Cardiac fibroblast (primary cell): Measurements from ENCODE around the gene SLU7.
A peak's percentile ranks its signal among the peaks of the same experiment; 100 is the strongest.

Experiments
- DNase-seq, 2 donors: peaks; one replicate each; pipeline versions ENCODE4 v3.0.0 to v3.0.0-alpha.2; 2010; ENCODE audit warnings: low read depth in 2 of 2
- H3K4me3 ChIP-seq, 2 donors: replicated peaks in 1 of 2; 1 replicate in 1 of 2; 2 replicates in 1 of 2; pipeline ENCODE4 v1.5.1; 2011; ENCODE audit warnings: low read depth in 2 of 2, low read length in 2 of 2, mild to moderate bottlenecking in 2 of 2, moderate library complexity in 1 of 2
- TF ChIP-seq, protein P1 (sequence below): IDR thresholded peaks from one replicate; pipeline ENCODE4 v1.5.1; 2011; ENCODE audit warnings: low read depth, mild to moderate bottlenecking, low read length, inconsistent platforms

The SLU7 gene

DNA sequence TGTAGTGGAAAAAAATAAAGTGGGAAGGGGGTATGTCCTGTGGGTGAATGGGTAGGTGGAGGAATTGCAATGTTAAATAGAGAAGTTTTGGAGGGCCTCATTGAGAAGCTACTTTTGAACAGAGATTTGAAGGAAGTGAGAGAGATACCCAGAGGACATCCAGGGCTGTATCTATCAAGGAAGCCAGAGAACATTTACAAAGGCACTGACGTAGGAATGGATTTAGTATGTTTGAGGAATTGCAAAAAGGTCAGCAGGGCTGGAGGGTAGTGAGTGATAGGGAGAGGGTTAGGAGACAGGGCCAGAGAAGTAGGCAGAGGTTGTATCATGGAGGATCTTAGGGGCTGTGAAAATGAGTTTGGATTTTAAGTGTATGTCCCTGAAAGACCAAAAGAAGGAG, 16.7 kb upstream of the SLU7 start:
- TF ChIP-seq, protein P1, sequence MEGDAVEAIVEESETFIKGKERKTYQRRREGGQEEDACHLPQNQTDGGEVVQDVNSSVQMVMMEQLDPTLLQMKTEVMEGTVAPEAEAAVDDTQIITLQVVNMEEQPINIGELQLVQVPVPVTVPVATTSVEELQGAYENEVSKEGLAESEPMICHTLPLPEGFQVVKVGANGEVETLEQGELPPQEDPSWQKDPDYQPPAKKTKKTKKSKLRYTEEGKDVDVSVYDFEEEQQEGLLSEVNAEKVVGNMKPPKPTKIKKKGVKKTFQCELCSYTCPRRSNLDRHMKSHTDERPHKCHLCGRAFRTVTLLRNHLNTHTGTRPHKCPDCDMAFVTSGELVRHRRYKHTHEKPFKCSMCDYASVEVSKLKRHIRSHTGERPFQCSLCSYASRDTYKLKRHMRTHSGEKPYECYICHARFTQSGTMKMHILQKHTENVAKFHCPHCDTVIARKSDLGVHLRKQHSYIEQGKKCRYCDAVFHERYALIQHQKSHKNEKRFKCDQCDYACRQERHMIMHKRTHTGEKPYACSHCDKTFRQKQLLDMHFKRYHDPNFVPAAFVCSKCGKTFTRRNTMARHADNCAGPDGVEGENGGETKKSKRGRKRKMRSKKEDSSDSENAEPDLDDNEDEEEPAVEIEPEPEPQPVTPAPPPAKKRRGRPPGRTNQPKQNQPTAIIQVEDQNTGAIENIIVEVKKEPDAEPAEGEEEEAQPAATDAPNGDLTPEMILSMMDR: no peak

DNA sequence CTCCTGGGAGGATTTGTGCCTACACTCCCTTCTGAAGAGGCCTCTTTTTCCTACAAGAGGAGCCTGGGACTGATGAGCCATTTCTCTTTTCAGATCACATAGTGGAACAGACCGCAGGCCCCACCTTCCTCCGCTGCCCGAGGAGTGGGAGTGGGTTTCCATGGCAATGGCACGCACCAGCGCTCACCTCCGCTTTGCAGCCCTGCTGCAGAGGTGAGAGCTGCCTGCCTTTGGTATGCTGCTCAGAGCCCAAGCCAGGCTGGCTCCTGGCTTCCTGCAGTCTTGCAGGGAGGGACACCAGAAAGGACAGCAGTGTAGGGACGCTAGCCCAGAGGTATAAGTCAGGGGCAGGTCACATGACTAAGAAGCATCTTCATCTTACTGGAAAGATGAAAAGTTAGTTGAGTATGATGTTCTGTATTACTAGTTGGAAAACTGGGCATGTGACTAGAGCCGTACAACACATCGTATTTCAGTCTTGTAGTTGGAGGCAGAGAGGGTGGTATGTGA, 15.2 kb upstream of the SLU7 start:
- DNase-seq: no peak
- TF ChIP-seq, protein P1: no peak

More for the DNA sequence above, 16.7 kb upstream of the SLU7 start:
- no peak overlapping the region for H3K4me3 ChIP-seq
- no peak for DNase-seq

DNA sequence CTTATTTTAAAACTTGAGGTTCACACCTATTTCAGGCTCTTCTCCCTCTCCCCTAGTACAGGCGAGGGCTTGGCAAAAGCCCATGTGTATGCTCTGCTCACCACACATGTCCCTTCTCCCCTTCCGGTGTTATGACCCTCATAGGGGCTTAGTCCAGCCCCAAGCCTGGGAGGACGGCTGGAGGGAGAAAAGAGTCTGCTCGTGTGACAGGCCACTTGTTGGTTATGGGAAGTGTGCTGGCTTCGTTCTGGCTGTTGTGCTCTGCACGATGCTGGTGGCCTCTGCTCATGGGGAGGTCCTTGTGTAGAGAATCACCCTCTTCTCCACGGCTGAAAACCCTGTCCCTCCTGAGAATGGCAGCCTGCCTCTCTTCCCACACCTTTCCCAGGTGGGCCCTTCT, 13.9 kb upstream of the SLU7 start:
- no peak overlapping the region for H3K4me3 ChIP-seq
- DNase-seq: no peak
- TF ChIP-seq, protein P1: no peak

More for the DNA sequence above, 15.2 kb upstream of the SLU7 start:
- no peak overlapping the region for H3K4me3 ChIP-seq

DNA sequence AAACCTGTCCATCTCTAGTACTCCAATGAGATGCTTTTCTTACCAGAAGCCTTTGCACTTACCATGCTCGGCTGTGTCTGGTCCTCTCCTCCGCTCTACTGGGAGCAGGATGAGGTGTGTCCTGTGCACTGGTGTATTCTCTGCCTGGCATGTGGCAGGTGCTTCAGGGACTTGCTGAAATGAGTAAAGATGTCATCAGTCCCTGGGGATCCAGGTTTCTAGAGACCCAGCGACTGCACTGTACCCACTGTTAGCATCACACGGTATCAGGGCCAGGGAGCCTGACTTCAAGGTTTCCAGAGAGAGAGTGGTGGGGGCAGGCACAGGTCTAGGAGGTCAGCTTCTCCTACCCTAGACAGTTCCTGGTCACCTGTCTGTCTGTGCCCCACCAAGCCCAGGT, 13.3 kb upstream of the SLU7 start:
- H3K4me3 ChIP-seq: no peak overlapping the region
- no peak for DNase-seq
- TF ChIP-seq, protein P1: no peak

DNA sequence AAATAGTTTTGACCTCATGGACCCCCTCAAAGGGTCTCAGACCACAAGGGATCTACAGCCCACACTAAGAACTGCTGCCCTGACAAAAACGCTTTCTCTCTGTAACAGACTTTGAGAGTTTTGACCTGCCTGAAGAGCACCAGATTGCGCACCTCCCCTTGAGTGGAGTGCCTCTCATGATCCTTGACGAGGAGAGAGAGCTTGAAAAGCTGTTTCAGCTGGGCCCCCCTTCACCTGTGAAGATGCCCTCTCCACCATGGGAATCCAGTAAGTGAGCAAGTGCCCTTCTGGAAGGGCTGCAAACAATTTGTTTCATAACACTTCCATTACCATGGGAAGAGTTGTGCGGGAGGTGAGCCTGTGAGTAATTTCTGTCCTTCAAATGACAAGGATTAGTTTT, 8.7 kb upstream of the SLU7 start:
- TF ChIP-seq, protein P1: no peak
- no peak for DNase-seq
- H3K4me3 ChIP-seq: no peak overlapping the region

DNA sequence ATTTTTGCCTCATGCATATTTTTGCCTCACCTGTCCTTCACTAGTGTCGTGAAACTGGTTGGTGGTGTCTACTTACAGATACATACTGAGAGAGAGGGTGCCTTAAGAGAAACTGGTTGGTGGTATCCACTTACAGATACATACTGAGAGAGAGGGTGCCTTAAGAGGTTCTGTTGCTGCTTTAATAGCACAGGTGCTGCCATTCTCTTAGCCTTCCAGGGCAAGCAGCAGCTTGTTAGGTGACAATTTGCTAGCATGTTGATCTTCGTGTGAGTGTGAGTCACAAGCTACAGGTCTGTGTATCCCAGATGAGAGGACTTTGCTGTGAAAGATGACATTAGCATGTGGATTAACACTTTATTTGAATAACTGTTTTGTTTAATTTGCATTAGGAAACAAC, 4.2 kb upstream of the SLU7 start:
- TF ChIP-seq, protein P1: no peak
- H3K4me3 ChIP-seq: peak overlapping the region in 1 of 2 donors; percentile 70
- no peak for DNase-seq

DNA sequence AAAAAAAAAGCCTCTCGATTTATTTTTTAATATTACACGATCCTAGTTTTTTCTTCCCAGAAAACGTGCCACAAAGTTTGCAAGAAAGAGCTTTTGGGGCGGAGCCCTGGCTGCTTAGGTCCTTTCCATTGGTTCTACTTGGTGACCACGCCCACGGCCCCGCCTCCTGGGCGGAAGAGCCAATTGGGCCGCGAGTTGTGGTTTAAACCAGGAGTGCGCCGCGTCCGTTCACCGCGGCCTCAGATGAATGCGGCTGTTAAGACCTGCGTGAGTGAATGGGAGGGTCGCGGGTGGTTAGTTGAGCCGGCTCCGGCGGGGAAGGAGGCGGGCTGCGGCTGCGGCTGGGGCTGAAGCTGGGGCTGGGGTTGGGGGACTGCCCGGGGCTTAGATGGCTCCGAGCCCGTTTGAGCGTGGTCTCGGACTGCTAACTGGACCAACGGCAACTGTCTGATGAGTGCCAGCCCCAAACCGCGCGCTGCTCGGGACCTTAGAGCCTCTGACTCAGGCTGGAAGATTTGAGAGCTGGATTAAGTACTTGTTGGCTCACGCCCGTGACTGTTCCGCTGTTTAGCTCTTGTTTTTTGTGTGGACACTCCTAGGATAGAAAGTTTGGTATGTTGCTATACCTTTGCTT, 2.9 kb upstream of the SLU7 start, which contains the start of gene PTTG1:
Gene PTTG1, plus strand, starts transcription at position 231 of the 634 bp plus-strand sequence. CDS start 458 bp downstream, outside the sequence.
- H3K4me3 ChIP-seq: peak within 1 kb of the TSS; percentile 70 to 78
- TF ChIP-seq, protein P1: no peak
- DNase-seq: peak; percentile 96 to 98
